NB4 (cell line): ENCODE measurements around the gene CDHR2.

ENCODE experiments used
- CTCF ChIP-seq: IDR thresholded peaks from one replicate; pipeline ENCODE4 v1.5.1; 2012; ENCODE audit warnings: low read depth, low read length
- MAX ChIP-seq: IDR thresholded peaks from 2 replicates; pipeline ENCODE4 v1.6.1; 2011; ENCODE audit warnings: low read depth, low read length
- MYC ChIP-seq: IDR thresholded peaks from 2 replicates; pipeline ENCODE4 v1.6.1; 2011; ENCODE audit warnings: low read depth, low read length
- POLR2A ChIP-seq: IDR thresholded peaks from 2 replicates; pipeline ENCODE4 v1.6.1; 2011; ENCODE audit warnings: mild to moderate bottlenecking; ENCODE audit not compliant: insufficient read length; ENCODE audit errors: extremely low read depth

GRCh38 chr5:176519810-176520720 lies 29.1 kb upstream of the CDHR2 start:
- TF ChIP-seq CTCF (no peak), POLR2A (no peak), MAX (no peak), MYC (no peak)
